WTC11 (cell line): ENCODE measurements around the gene MBOAT2. TPM values are rescaled to one million over a fixed set of nuclear protein-coding genes. Genes with fewer than 3 reads are reported as not detected.

ENCODE experiments used
- ATAC-seq: fragments of 200-7000 bp; cut with Tn5 transposase; 2 replicates; pipeline ENCODE4 v1.10.0; 2021; ENCODE audit warnings: mild to moderate bottlenecking, moderate library complexity
- CTCF ChIA-PET: fragments of 300-600 bp; sonication (Branson Sonifier 250); formaldehyde crosslinking; loops from one replicate; lab custom pipeline; 2021; ENCODE audit warnings: antibody characterized with exemption; lab: Charles Lee
- POLR2A ChIA-PET: fragments of 350-600 bp; sonication (Branson Sonifier 250); formaldehyde crosslinking; loops from one replicate; lab custom pipeline; 2021; ENCODE audit warnings: antibody characterized with exemption; lab: Charles Lee
- DNase-seq: peaks from one replicate; pipeline ENCODE4 v3.0.0; 2021; ENCODE audit warnings: low spot score
- H3K27ac Mint-ChIP-seq: 2 replicates; pipeline ENCODE4 v1.8.0; 2021; ENCODE audit warnings: mixed read lengths
- H3K27me3 Mint-ChIP-seq: 2 replicates; pipeline ENCODE4 v1.8.0; 2021; ENCODE audit warnings: low read depth, mild to moderate bottlenecking, moderate library complexity, mixed read lengths
- H3K36me3 Mint-ChIP-seq: 2 replicates; pipeline ENCODE4 v1.8.0; 2021; ENCODE audit warnings: mixed read lengths
- H3K4me1 Mint-ChIP-seq: 2 replicates; pipeline ENCODE4 v1.8.0; 2022; ENCODE audit warnings: mixed read lengths
- H3K4me3 Mint-ChIP-seq: 2 replicates; pipeline ENCODE4 v1.8.0; 2021; ENCODE audit warnings: mild to moderate bottlenecking, moderate library complexity, mixed read lengths
- H3K9me3 Mint-ChIP-seq: 2 replicates; pipeline ENCODE4 v1.8.0; 2021; ENCODE audit warnings: mixed read lengths
- ARID4B ChIP-seq: sonication (generic); formaldehyde crosslinking; IDR thresholded peaks from 2 replicates; pipeline ENCODE4 v1.8.0; 2023; ENCODE audit warnings: missing genetic modification reagents, mild to moderate bottlenecking, borderline replicate concordance
- ATF1 ChIP-seq: sonication (generic); formaldehyde crosslinking; IDR thresholded peaks from 2 replicates; pipeline ENCODE4 v1.8.1; 2023; ENCODE audit warnings: mild to moderate bottlenecking, moderate library complexity, missing genetic modification reagents
- CREB1 ChIP-seq: sonication (generic); formaldehyde crosslinking; IDR thresholded peaks from 2 replicates; pipeline ENCODE4 v1.8.0; 2023; ENCODE audit warnings: mild to moderate bottlenecking, missing genetic modification reagents
- CREM ChIP-seq: sonication (generic); formaldehyde crosslinking; IDR thresholded peaks from 2 replicates; pipeline ENCODE4 v1.8.1; 2022; ENCODE audit warnings: mild to moderate bottlenecking, missing genetic modification reagents, moderate library complexity
- FOXJ3 ChIP-seq: sonication (generic); formaldehyde crosslinking; IDR thresholded peaks from 2 replicates; pipeline ENCODE4 v1.9.0; 2021; ENCODE audit warnings: missing genetic modification reagents, mild to moderate bottlenecking, borderline replicate concordance
- MXD4 ChIP-seq: fragments of 250-450 bp; sonication (Bioruptor Pico); IDR thresholded peaks from 2 replicates; pipeline ENCODE4 v1.8.0; 2021; ENCODE audit warnings: mild to moderate bottlenecking, moderate library complexity, borderline replicate concordance
- NR1H2 ChIP-seq: sonication (generic); formaldehyde crosslinking; IDR thresholded peaks from 2 replicates; pipeline ENCODE4 v1.9.0; 2021; ENCODE audit warnings: mild to moderate bottlenecking, moderate library complexity, missing genetic modification reagents
- NR2C2 ChIP-seq: sonication (generic); formaldehyde crosslinking; IDR thresholded peaks from 2 replicates; pipeline ENCODE4 v1.8.0; 2022; ENCODE audit warnings: mild to moderate bottlenecking, missing genetic modification reagents
- PRRX2 ChIP-seq: fragments of 250-450 bp; sonication (Bioruptor Pico); IDR thresholded peaks from 2 replicates; pipeline ENCODE4 v1.8.0; 2021; ENCODE audit warnings: mild to moderate bottlenecking
- RELA ChIP-seq: sonication (generic); formaldehyde crosslinking; IDR thresholded peaks from 2 replicates; pipeline ENCODE4 v1.8.1; 2022; ENCODE audit warnings: missing genetic modification reagents, mild to moderate bottlenecking, borderline replicate concordance
- RORB ChIP-seq: fragments of 250-450 bp; sonication (Bioruptor Pico); IDR thresholded peaks from 2 replicates; pipeline ENCODE4 v1.9.0; 2021; ENCODE audit warnings: mild to moderate bottlenecking
- TCF7 ChIP-seq: sonication (generic); formaldehyde crosslinking; IDR thresholded peaks from 2 replicates; pipeline ENCODE4 v1.8.0; 2022; ENCODE audit warnings: mild to moderate bottlenecking, low read depth, missing genetic modification reagents, moderate library complexity
- TEAD1 ChIP-seq: sonication (generic); formaldehyde crosslinking; IDR thresholded peaks from 2 replicates; pipeline ENCODE4 v1.8.0; 2022; ENCODE audit warnings: mild to moderate bottlenecking, missing genetic modification reagents
- ZNF423 ChIP-seq: fragments of 250-450 bp; sonication (Bioruptor Pico); IDR thresholded peaks from 2 replicates; pipeline ENCODE4 v2.1.2; 2022; ENCODE audit warnings: mild to moderate bottlenecking, moderate library complexity
- total RNA-seq: library from RNA; stranded (reverse); gene quantifications from 3 replicates; pipeline ENCODE4 v1.2.3, GENCODE V29; 2021
- TF ChIP-seq, protein P1 (sequence below): fragments of 250-450 bp; sonication (Bioruptor Pico); IDR thresholded peaks from 2 replicates; pipeline ENCODE4 v1.9.0; 2021; ENCODE audit warnings: moderate library complexity, mild to moderate bottlenecking, inconsistent platforms, borderline replicate concordance
- TF ChIP-seq, protein P2 (sequence below): sonication (generic); formaldehyde crosslinking; IDR thresholded peaks from 2 replicates; pipeline ENCODE4 v1.8.1; 2022; ENCODE audit warnings: mild to moderate bottlenecking, missing genetic modification reagents, moderate library complexity, borderline replicate concordance
- TF ChIP-seq, protein P3 (sequence below): sonication (generic); formaldehyde crosslinking; IDR thresholded peaks from 2 replicates; pipeline ENCODE4 v1.8.0; 2022; ENCODE audit warnings: mild to moderate bottlenecking, missing genetic modification reagents
- TF ChIP-seq, protein P4 (sequence below): sonication (generic); formaldehyde crosslinking; IDR thresholded peaks from 2 replicates; pipeline ENCODE4 v1.8.0; 2022; ENCODE audit warnings: mild to moderate bottlenecking, missing genetic modification reagents

Gene MBOAT2
- total RNA-seq, 1 experiment from 2014 or later, result 24.7 TPM

GRCh38 chr2:9008951-9009664 is 5.6 kb upstream of the MBOAT2 start (continued):
- no peak for TF ChIP-seq ARID4B (CRISPR knock-in tag)
- no peak for TF ChIP-seq ATF1 (CRISPR knock-in tag)
- no peak for TF ChIP-seq ZNF423 (CRISPR knock-in tag)
- TF ChIP-seq FOXJ3, result no peak
- TF ChIP-seq CREM (CRISPR knock-in tag), result no peak
- TF ChIP-seq, protein P1, sequence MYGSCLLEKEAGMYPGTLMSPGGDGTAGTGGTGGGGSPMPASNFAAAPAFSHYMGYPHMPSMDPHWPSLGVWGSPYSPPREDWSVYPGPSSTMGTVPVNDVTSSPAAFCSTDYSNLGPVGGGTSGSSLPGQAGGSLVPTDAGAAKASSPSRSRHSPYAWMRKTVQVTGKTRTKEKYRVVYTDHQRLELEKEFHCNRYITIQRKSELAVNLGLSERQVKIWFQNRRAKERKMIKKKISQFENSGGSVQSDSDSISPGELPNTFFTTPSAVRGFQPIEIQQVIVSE (CRISPR knock-in tag), result no peak
- TF ChIP-seq, protein P2, sequence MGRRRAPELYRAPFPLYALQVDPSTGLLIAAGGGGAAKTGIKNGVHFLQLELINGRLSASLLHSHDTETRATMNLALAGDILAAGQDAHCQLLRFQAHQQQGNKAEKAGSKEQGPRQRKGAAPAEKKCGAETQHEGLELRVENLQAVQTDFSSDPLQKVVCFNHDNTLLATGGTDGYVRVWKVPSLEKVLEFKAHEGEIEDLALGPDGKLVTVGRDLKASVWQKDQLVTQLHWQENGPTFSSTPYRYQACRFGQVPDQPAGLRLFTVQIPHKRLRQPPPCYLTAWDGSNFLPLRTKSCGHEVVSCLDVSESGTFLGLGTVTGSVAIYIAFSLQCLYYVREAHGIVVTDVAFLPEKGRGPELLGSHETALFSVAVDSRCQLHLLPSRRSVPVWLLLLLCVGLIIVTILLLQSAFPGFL (CRISPR knock-in tag), result no peak
- TF ChIP-seq CREB1, result no peak
- TF ChIP-seq TCF7 (CRISPR knock-in tag), result no peak
- no peak for TF ChIP-seq NR1H2 (CRISPR knock-in tag)
- no peak for TF ChIP-seq MXD4 (CRISPR knock-in tag)
- no peak for TF ChIP-seq TEAD1 (CRISPR knock-in tag)
- TF ChIP-seq, protein P3, sequence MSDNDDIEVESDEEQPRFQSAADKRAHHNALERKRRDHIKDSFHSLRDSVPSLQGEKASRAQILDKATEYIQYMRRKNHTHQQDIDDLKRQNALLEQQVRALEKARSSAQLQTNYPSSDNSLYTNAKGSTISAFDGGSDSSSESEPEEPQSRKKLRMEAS (CRISPR knock-in tag), result no peak
- no peak for TF ChIP-seq NR2C2
- TF ChIP-seq, protein P4, sequence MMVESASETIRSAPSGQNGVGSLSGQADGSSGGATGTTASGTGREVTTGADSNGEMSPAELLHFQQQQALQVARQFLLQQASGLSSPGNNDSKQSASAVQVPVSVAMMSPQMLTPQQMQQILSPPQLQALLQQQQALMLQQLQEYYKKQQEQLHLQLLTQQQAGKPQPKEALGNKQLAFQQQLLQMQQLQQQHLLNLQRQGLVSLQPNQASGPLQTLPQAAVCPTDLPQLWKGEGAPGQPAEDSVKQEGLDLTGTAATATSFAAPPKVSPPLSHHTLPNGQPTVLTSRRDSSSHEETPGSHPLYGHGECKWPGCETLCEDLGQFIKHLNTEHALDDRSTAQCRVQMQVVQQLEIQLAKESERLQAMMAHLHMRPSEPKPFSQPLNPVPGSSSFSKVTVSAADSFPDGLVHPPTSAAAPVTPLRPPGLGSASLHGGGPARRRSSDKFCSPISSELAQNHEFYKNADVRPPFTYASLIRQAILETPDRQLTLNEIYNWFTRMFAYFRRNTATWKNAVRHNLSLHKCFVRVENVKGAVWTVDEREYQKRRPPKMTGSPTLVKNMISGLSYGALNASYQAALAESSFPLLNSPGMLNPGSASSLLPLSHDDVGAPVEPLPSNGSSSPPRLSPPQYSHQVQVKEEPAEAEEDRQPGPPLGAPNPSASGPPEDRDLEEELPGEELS (CRISPR knock-in tag), result no peak

DNA sequence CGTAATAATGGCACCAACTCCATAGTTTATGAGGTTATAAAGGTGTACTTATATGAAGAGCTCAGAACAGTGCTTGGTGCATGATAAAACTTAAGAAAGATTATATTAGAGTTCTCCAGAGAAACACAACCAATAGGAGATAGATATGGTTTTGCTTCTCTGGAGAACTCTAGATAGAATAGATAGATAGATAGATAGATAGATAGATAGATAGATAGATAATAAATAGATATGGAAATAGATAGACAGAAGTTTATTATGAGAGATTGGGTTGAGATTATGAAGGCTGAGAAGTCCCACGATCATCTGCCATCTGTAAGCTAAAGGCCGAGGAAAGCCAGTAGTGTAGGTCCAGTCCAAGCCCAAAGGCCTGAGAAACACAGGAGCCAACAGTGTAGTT is 2.9 kb upstream of the MBOAT2 start:
- ATAC-seq, result no peak
- Mint-ChIP-seq H3K27ac (no peak overlapping the region), H3K27me3 (no peaks in the 10 kb centered on the region), H3K9me3 (no peaks in the 10 kb centered on the region), H3K4me3 (no peak overlapping the region), H3K4me1 (peaks cover 21% of the 10 kb centered on the region), H3K36me3 (no peaks in the 10 kb centered on the region; the same call in 1 of the 2 replicates)
- ChIA-PET POLR2A (no interaction called here), CTCF (interaction anchor here (1.4 kb wide), 1 partner anchor 21 kb away, joined by 3 read pairs; no protein-coding TSS in a partner anchor)
- no peak for DNase-seq
- TF ChIP-seq RORB (no peak), RELA (CRISPR knock-in tag) (no peak), PRRX2 (CRISPR knock-in tag) (no peak)
